Lung (tissue), 5 donors: Measurements from ENCODE around the gene CORO1A. TPM values are rescaled to one million over a fixed set of nuclear protein-coding genes. Genes with fewer than 3 reads are reported as not detected.

ENCODE experiments used
- polyA plus RNA-seq, 2 donors: library from polyadenylated mRNA; stranded (reverse); fragments of 200-250 nt; gene quantifications; one replicate each; pipeline ENCODE4 v1.2.1, GENCODE V29; 2013
- small RNA-seq: library from RNA; depleted of rRNA; stranded (forward); fragments of <200 nt; gene quantifications from one replicate; pipeline ENCODE3, GENCODE V24; 2014; ENCODE audit warnings: low replicate concordance
- total RNA-seq, 2 donors: library from RNA; depleted of rRNA in 1 of 2; stranded (reverse); fragments of >200 nt in 1 of 2; gene quantifications; one replicate each; pipeline ENCODE4 v1.2.1, GENCODE V29; 2014 to 2021
- donor health status: Bipolar disorder and iron deficiency.
- donor health status: healthy.
- donor health status: DM: yes; HTN: yes; CAD: no.

The CORO1A gene
- total and polyA plus RNA-seq, 4 donors = 41.8 to 419 (median 95.5) TPM

Small RNAs within 50 kb of the gene (small RNA-seq; reads per million reads assigned to genes)
- not detected for gene AC106782.4

Other genes with a start within 250 kb of the CORO1A start
- 100 to 1,000 TPM in 1 of 2 donors, 10 to 100 TPM in 1; 56.4 to 141 TPM for gene TMEM219, start 221.5 kb upstream of the CORO1A start, total RNA-seq
- gene TMEM219, start 221.5 kb upstream of the CORO1A start, polyA plus RNA-seq = 100 to 1,000 TPM; 127 to 210 TPM
- 10 to 100 TPM; 55.3 to 71.8 TPM for gene TAOK2, start 209.7 kb upstream of the CORO1A start, total RNA-seq
- 10 to 100 TPM; 33.8 to 55.5 TPM for gene TAOK2, start 209.7 kb upstream of the CORO1A start, polyA plus RNA-seq
- 10 to 100 TPM; 16.9 to 22.7 TPM for gene HIRIP3, start 188.0 kb upstream of the CORO1A start, total RNA-seq
- 10 to 100 TPM; 13.1 to 18.4 TPM for gene HIRIP3, start 188.0 kb upstream of the CORO1A start, polyA plus RNA-seq
- gene INO80E, start 187.4 kb upstream of the CORO1A start, total RNA-seq = 10 to 100 TPM; 37.5 to 68.5 TPM
- gene INO80E, start 187.4 kb upstream of the CORO1A start, polyA plus RNA-seq = 100 to 1,000 TPM in 1 of 2 donors, 10 to 100 TPM in 1; 51.8 to 105 TPM
- 1 to 10 TPM; 2.4 to 8.7 TPM for gene DOC2A, start 172.6 kb upstream of the CORO1A start, total RNA-seq
- 1 to 10 TPM; 1.4 to 2.9 TPM for gene DOC2A, start 172.6 kb upstream of the CORO1A start, polyA plus RNA-seq
- gene C16orf92, start 160.4 kb upstream of the CORO1A start, total RNA-seq = not detected
- gene C16orf92, start 160.4 kb upstream of the CORO1A start, polyA plus RNA-seq = not detected
- under 1 TPM in 1 of 2 donors, not detected in 1; 0.43 TPM for gene TLCD3B, start 152.3 kb upstream of the CORO1A start, total RNA-seq
- under 1 TPM in 1 of 2 donors, not detected in 1; 0.03 TPM for gene TLCD3B, start 152.3 kb upstream of the CORO1A start, polyA plus RNA-seq
- gene ALDOA, start 117.8 kb upstream of the CORO1A start, total RNA-seq = 1,000 to 10,000 TPM in 1 of 2 donors, 100 to 1,000 TPM in 1; 265 to 1,167 TPM
- 1,000 to 10,000 TPM in 1 of 2 donors, 100 to 1,000 TPM in 1; 756 to 1,371 TPM for gene ALDOA, start 117.8 kb upstream of the CORO1A start, polyA plus RNA-seq
- gene PPP4C, start 107.6 kb upstream of the CORO1A start, total RNA-seq = 10 to 100 TPM; 51.7 to 90.7 TPM
- 100 to 1,000 TPM; 113 to 143 TPM for gene PPP4C, start 107.6 kb upstream of the CORO1A start, polyA plus RNA-seq
- gene TBX6, start 91.7 kb upstream of the CORO1A start, total RNA-seq = 1 to 10 TPM in 1 of 2 donors, under 1 TPM in 1; 0.60 to 1.7 TPM
- 1 to 10 TPM; 1.1 to 1.6 TPM for gene TBX6, start 91.7 kb upstream of the CORO1A start, polyA plus RNA-seq
- 10 to 100 TPM; 56.2 to 69.0 TPM for gene YPEL3, start 87.4 kb upstream of the CORO1A start, total RNA-seq
- gene YPEL3, start 87.4 kb upstream of the CORO1A start, polyA plus RNA-seq = 100 to 1,000 TPM; 118 to 208 TPM
- 1 to 10 TPM; 5.1 to 5.8 TPM for gene GDPD3, start 70.1 kb upstream of the CORO1A start, total RNA-seq
- 1 to 10 TPM; 4.1 to 6.0 TPM for gene GDPD3, start 70.1 kb upstream of the CORO1A start, polyA plus RNA-seq
- 10 to 100 TPM; 50.3 to 96.7 TPM for gene MAPK3, start 60.4 kb upstream of the CORO1A start, total RNA-seq
- gene MAPK3, start 60.4 kb upstream of the CORO1A start, polyA plus RNA-seq = 10 to 100 TPM; 65.7 to 83.8 TPM
- gene BOLA2B, start 10.1 kb downstream of the CORO1A start, total RNA-seq = 100 to 1,000 TPM in 1 of 2 donors, 1 to 10 TPM in 1; 9.8 to 111 TPM
- 100 to 1,000 TPM; 253 to 320 TPM for gene BOLA2B, start 10.1 kb downstream of the CORO1A start, polyA plus RNA-seq
- gene SLX1A, start 10.3 kb downstream of the CORO1A start, total RNA-seq = 10 to 100 TPM; 24.0 to 96.0 TPM
- gene SLX1A, start 10.3 kb downstream of the CORO1A start, polyA plus RNA-seq = 10 to 100 TPM; 63.4 to 86.8 TPM
- 10 to 100 TPM; 16.3 to 22.4 TPM for gene SULT1A3, start 15.7 kb downstream of the CORO1A start, total RNA-seq
- gene SULT1A3, start 15.7 kb downstream of the CORO1A start, polyA plus RNA-seq = 10 to 100 TPM in 1 of 2 donors, 1 to 10 TPM in 1; 8.3 to 32.8 TPM
- gene NPIPB13, start 64.9 kb downstream of the CORO1A start, total RNA-seq = 10 to 100 TPM in 1 of 2 donors, 1 to 10 TPM in 1; 8.4 to 22.9 TPM
- 1 to 10 TPM; 3.5 to 4.7 TPM for gene NPIPB13, start 64.9 kb downstream of the CORO1A start, polyA plus RNA-seq
- 10 to 100 TPM; 37.5 to 69.8 TPM for gene CD2BP2, start 171.7 kb downstream of the CORO1A start, total RNA-seq
- 10 to 100 TPM; 43.5 to 49.1 TPM for gene CD2BP2, start 171.7 kb downstream of the CORO1A start, polyA plus RNA-seq
- gene TBC1D10B, start 186.9 kb downstream of the CORO1A start, total RNA-seq = 10 to 100 TPM; 31.7 to 43.6 TPM
- gene TBC1D10B, start 186.9 kb downstream of the CORO1A start, polyA plus RNA-seq = 10 to 100 TPM; 26.9 to 27.8 TPM
- gene MYL11, start 191.2 kb downstream of the CORO1A start, total RNA-seq = not detected
- 1 to 10 TPM in 1 of 2 donors, under 1 TPM in 1; 0.44 to 3.9 TPM for gene MYL11, start 191.2 kb downstream of the CORO1A start, polyA plus RNA-seq
- 1 to 10 TPM; 3.3 to 4.6 TPM for gene SEPTIN1, start 199.0 kb downstream of the CORO1A start, total RNA-seq
- 1 to 10 TPM; 5.8 to 7.3 TPM for gene SEPTIN1, start 199.0 kb downstream of the CORO1A start, polyA plus RNA-seq
- 1 to 10 TPM; 5.3 to 8.0 TPM for gene ZNF48, start 211.8 kb downstream of the CORO1A start, total RNA-seq
- 1 to 10 TPM; 4.2 to 4.7 TPM for gene ZNF48, start 211.8 kb downstream of the CORO1A start, polyA plus RNA-seq
- gene ZNF771, start 224.0 kb downstream of the CORO1A start, total RNA-seq = 1 to 10 TPM; 3.0 to 7.2 TPM
- gene ZNF771, start 224.0 kb downstream of the CORO1A start, polyA plus RNA-seq = 1 to 10 TPM; 3.3 to 5.4 TPM
- 10 to 100 TPM; 13.2 to 33.8 TPM for gene DCTPP1, start 246.4 kb downstream of the CORO1A start, total RNA-seq
- gene DCTPP1, start 246.4 kb downstream of the CORO1A start, polyA plus RNA-seq = 10 to 100 TPM; 20.3 to 50.9 TPM